GM18520 (cell line): ENCODE results near the gene PYHIN1.
"Not testable (repeated sequence)": the region's sequence is repeated elsewhere in the genome, so short reads cannot be mapped to it uniquely, and the experiment has no call there.

Source experiments
- ATAC-seq: cut with Tn5 transposase; IDR thresholded peaks from one replicate; pipeline ENCODE4 v1.9.1; 2021; ENCODE audit not compliant: unreplicated experiment

Gene PYHIN1

DNA sequence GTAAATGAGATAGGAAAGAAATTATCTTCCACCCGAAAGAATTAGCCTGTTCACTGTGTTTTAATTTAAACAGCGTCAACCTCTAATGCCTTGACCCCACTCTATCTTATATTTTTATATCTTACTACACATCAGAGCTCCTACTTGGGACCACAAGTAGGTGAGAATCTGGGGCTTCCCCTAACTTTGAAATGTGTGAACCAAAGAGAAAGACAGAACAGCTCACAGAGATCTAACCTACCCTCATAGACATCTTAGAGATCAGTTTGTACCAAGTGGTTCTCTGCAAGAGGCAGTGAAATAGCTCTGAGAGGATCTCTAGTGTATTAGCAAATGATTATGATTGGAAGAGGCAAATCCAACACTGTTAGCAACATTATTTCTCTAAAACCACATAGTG is 47.4 kb downstream of the PYHIN1 start:
- ATAC-seq, result peak; percentile 53

DNA sequence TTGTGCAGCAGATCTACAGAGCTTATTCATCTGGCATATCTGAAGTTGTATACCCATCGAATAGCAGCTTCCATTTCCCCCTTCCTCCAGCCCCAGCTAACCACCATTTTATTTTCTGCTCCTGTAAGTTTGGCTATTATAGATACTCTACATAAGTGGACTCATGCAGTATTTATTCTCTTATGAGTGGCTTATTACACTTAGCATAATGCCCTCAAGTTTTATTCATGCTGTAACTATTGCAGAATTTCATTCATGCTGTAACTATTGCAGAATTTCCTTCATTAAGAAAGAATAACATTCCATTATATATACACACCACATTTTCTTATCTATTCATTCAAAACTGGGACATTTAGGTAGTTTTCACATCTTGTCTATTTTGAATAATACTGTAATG is 47.9 kb downstream of the PYHIN1 start:
- no peak for ATAC-seq

DNA sequence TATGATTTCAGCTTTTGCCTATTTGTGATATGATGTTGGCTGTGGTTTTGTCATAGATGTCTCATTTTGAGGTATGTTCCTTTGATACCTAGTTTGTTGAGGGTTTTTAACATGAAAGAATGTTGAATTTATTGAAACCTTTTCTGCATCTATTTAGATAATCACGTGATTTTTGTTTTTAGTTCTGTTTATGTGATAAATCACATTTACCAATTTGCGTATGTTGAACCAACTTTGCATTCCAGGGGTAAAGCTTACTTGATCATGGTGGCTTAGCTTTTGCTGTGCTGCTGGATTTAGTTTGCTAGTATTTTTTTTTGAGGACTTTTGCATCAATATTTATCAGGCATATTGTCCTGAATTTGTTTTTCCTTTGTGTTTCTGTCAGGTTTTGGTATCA is 51.9 kb downstream of the PYHIN1 start:
- ATAC-seq, result no peak

DNA sequence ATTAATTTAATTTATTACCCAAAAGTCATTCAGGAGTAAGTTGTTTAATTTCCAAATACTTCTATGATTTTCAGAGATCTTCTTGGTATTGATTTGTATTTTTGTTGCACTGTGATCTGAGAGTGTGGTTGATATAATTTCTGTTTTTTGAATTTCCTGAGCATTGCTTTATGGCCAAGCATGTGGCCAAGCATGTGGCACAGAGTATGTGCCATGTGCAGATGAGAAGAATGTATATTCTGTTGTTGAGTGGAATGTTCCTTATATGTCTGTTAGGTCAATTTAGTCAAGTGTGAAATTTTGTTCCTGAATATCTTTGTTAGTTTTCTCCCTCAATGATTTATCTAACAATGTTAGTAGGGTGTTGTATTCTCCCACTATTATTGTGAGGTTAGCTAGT is 53.0 kb downstream of the PYHIN1 start:
- ATAC-seq, result no peak

DNA sequence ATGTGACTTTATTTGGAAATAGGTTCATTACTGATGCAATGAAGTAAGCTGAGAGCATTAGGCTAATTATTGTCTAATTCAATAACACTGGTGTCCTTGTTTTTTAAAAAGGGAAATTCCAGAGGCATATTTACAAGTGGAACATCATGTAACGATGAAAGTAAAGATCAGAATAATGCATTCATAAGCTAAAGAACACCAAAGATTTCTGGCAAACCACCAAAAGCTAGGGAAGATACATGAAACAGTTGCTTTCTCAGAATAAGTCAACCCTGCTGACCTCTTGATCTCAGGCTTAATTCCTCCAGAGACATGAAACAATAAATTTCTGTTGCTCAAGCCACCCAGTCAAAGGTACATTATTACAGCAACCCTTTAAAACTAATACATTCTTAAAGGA is 58.1 kb downstream of the PYHIN1 start:
- no peak for ATAC-seq

DNA sequence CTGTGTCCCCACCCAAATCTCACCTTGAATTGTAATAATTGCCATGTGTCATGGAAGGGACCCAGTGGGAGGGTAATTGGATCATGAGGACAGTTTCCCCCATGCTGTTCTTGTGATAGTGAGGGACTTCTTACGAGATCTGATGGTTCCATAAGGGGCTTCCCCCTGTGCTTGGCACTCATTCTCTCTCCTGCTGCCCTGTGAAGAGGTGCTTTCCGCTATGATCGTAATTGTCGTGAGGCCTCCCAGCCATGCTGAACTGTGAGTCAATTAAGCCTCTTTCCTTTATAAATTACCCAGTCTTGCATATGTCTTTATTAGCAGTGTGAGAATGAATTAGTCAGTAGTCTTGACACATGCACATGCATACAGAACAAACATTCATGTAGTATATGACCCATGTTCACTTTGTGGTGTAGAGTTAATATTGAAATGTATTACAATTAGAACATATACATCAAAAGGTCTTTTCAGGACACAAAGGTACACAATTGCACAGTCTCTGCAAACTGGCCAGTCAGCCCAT is 61.5 kb downstream of the PYHIN1 start:
- ATAC-seq, result no peak

DNA sequence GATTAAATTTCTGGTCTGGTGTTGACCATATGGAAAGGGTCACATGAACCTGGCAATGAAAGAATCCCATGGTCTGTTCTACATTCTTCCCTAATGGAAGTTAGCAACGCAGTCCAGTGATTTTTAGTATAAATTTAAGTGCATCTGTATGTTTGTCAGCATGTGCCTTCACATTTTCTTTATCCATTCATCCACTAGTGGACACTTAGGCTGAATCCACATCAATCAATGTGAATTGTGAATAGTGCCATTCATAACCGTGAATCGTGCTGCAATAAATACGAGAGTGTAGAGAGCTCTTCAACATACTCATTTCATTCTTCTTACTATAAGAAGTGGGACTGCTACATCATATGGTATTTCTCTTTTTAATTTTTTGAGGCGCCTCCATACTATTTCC is 65.6 kb downstream of the PYHIN1 start:
- ATAC-seq, result no peak

DNA sequence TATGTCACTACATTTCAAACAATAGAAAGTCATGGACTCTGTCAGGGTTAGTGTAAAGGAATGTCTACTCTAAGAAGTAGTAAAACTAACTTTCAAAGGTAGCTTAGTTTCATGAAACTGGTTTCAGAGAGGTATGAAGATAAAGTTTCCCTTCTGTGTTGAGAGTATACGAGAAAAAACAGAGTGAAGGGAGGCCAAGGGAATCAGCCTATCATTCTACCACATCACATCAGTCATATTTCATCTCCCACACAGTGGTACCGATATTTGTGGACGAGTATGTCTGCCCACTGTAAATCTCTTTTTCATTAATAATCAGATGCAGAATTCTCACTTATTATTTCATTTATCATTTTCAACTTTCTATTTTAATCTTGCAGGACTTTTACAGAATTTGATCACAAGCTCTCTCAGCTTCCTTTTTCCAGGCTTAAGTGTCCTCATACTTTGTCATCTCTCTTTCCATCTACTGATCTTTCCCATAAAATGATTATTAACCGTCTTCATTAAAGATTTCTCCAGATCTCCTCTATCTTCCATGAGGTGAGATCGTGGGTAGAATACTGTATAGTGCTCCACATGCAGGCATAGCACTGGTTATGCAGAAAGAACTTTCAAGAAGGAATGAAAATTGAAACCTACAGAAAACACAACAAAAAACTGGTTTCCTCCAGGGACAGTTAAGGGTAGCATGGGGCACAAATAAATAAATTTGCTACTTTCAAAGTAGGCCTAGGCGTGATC is 66.9 kb downstream of the PYHIN1 start:
- no peak for ATAC-seq

DNA sequence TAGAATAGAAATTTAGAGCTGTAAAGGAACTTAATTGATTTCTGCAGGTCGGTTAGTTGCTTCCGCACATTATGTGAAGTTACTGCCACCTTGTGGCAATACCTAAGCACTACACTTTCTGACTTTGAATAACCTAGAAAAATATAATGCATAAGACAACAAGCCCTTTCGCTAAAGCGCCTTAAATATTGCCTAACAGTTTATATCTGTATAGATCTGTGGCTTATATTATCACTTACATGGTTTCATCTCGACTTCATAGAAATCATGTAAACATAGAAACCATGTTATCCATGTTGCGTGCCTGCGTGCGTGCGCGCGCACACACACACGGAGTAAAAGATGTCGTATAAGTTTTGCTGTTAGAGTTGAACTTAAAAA is 67.4 kb downstream of the PYHIN1 start:
- ATAC-seq, result no peak

DNA sequence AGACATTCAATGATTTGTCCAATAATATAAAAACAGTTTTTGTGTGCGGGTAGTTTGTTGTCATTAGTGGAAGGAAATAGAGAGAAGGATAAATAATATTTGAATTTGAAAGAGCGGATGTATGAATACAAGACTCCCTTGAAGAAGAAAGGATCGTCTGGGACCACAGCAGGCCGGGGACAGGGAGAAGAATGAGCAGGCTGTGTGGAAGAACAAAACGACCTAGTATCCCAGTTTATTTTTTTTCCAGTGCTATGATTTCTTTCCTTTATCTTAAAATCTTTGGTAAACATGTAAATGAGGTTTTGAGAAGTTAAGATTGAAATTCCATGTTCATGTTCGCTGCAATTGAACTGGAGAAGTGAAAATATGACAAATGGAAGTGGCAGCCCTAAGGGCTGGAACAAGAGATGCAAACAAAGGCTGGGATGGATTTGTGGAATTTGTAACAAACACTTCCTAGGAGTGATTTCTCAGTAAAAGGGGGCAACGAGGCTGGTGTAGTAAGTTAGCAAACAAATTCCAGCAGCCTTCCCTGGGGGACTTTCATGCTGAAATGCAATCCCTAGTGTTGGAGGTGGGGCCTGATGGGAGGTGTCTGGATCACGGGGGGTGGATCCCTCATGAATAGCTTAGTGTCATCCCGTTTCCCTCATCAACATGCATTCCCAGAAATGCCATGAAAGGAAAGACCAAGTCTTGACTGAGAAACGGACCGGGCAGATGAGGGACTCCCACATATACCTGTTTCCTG is 68.1 kb downstream of the PYHIN1 start:
- no peak for ATAC-seq

DNA sequence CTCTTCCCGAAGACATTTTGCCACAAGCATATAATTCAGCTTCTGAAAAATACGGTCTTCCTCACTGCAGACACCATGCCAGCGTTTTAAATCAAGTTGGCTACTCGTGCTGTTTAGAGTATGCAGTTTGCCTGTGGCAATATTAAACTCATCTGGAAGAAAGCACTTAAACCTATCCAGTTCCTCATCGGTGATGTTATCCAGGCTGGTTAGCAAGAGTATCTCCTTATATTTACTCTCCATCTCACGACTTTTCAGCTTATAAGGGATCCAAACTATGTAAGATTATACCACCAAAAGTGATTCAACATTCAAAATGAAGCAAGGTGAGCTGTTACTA is 68.7 kb downstream of the PYHIN1 start:
- no peak for ATAC-seq

DNA sequence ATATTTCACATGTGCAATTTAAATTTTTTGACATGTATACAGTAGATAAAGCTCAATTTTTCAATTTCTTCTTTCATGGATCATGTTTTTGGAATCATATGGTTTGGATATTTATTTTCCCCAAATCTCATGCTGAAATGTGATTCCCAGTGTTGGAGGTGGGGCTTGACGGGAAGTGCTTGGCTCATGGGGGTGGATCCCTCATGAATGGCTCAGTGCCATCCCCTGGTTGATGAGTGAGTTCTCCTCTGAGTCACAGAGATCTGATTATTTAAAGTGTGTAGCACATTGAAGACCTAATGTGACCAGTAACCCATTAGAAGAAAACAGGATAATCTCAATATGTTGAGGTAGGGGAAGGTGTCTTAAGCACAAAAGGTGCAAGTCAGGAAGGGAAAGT is 69.3 kb downstream of the PYHIN1 start:
- no peak for ATAC-seq

DNA sequence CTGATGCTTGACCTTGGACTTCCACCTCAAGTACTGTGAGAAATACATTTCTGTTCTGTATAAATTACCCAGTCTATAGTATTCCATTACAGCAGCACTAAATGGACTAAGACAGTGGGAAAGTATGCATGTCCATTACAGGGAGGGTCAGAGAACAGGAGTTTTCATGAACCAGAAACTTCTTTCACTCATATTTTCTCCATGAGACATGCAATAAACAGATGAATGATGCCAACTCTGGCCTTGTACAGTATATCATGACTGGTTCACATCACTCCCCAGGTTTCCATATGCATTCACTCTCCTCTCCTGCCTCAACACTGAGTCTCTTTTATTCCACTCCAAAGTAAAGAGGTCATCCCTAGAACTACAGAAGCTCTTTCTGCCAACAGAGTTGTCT is 73.8 kb downstream of the PYHIN1 start:
- no peak for ATAC-seq

DNA sequence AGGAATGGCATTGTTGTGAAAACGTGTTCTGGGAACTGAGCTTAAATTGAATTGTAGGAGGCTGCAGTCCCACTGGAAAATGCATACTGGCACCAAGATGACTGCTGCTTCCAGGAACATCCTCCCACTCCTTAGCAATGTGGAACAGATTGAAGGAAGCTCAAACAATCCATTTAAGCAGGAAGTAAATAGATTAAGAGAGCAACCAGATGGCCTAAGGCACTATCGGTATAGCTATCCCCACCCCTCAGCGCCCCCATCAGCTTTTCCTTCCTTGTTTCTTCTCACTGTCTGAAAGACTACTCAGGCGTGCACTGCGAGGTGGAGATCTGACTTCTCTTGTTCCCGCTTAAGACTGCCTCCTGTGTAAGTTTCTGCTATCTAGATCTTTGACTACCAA is 74.3 kb downstream of the PYHIN1 start:
- ATAC-seq, result no peak

DNA sequence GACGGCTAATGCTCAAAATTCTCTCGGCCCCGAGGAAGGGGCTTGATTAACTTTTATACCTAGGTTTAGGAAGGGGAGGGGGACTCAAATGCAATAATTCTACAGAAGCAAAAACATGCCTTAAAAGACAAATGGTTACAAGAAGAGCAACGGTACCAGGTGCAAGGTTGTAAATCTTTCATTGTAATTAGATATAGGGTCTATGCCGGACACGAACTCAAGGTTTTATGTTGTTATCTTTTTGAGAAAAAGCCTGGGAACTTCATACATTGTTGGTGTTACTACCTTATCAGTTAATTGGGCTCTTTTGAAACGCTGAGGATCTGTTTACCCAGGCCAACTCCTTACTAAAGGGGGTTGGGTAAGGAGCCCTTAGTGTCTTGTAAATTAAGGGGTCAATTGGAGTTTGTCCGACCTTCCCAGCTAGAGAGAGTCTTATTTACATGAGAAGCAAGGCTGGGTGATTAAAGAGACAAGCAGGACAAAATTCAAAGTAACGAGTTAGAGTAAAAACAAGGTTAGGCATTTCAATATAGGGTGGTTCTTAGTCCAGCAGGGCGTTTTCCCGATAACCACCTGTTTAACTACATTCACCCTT is 75.0 kb downstream of the PYHIN1 start:
- not testable (repeated sequence) for ATAC-seq

DNA sequence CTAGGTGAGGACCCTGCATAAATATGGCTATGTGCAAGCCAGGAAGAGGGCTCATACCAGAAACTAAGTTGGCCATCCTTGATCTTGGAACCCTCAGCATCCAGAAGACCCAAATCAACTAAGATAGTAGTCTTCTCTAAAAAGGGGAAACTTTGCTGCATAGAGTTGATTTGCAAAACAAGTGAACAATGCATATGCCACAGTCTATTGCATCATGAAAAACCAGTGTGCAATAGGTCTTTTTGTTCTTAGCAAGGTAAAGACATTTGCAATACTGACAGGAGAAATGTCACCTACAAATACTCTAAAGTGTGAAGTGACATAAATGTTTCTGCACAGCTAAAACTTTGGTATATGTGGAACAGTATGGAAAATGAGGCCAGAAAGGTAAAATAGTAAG is 76.4 kb downstream of the PYHIN1 start:
- no peak for ATAC-seq

DNA sequence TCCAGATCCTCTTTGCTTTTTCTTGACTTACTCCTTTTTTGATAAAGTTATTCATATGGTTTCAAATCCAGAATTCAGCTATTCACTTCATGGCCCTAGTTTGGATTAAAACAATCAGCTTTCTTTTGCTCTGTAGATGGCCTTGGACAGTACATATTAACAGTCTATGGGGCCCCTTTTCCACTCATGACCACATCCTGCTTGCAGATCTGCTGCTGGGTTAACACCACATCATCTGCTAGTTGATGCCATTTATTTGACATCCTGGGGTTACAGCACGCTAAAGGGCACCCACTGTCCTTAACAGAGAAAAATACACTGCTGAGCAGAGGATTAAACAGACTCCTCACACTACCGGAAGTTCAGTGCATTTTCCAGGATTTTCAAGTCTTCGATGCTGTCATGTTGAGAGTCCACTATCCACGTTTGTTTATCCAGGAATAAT is 77.4 kb downstream of the PYHIN1 start:
- peak; percentile 75 for ATAC-seq

DNA sequence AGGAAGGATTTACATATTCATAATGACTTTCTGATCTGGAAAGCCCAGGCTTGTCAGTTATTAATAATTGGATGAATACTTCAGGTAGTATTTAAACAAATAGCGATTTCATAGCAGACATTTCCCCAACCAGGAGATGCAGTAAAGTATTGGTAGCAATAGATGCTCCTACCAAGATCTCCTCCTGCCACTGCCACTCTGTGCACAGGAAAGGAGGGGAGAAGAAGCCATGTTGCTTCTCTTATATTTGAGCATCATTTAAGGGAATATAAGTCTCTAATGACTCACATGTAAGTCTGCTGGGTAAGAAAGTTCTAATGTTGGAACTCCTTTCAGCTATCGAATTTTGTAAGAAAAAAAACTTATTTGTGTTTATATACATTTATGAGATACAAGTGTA is 77.9 kb downstream of the PYHIN1 start:
- ATAC-seq, result no peak

DNA sequence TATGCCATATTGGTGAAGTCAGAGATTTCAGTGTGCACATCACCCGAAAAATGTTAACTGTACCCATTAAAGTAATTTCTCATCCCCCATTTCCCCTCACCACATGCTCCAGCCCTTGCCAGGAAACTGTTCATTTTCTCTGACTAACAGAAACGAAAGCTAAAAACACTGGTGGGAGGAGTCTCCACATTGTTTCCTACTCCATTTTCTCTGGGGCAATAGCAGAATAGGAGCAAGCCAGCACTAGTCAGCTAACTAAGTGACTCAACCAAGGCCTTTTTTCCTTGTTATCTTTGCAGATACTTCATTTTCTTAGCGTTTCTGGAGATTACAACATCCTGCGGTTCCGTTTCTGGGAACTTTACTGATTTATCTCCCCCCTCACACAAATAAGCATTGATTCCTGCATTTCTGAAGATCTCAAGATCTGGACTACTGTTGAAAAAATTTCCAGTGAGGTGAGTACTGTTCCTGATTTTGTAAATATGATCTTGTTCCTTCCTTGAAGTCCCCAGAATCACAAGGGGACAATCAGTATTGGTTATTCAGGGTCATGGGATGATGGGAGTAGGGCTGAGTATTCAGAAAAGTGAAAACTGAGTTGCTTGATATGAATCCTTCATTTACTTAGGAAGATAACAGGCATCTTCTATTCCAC is 78.5 kb downstream of the PYHIN1 start, which contains the start of gene IFI16:
Gene IFI16, plus strand, starts transcription at position 204 of the 658 bp plus-strand sequence. CDS start 4,774 bp downstream, outside the sequence.
- peak; percentile 40 for ATAC-seq

DNA sequence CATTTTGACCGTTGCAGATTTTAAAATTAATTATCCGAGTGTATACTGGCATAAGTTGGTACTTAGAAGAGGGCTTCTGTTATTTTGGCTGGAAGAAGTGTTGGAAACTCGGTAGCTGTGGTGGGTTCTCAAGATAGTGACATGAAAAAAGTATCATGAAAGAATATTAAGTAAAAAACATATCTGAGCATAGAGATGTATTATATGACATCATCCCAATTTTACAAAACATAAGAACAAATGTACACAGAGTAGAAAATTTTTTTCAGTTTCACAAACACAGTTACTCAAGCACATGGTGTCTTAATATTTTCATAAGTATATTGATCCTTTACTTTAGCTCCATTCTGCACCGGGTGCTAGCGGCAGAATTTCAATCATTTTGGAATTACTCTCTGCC is 79.0 kb downstream of the PYHIN1 start:
- ATAC-seq, result no peak

DNA sequence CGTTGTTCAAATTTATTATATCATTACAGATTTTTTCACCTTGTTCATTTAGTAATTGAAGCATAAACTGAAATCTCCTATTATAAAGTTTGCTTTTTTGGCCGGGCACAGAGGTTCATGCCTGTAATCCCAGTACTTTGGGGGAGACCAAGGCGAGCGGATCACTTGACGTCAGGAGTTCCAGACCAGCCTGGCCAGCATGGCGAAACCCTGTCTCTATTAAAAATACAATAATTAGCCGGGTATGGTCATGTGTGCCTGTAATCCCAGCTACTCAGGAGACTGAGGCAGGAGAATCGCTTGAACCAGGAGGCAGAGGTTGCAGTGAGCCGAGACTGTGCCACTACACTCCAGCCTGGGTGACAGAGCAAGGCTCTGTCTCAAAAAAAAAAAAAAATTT is 79.6 kb downstream of the PYHIN1 start:
- not testable (repeated sequence) for ATAC-seq
